SU-DHL-6 (cell line): ENCODE measurements around the gene IGFBPL1.

Source experiments
- H2AFZ ChIP-seq: fragments of 200-600 bp; sonication (generic); 2 replicates; pipeline ENCODE4 v1.6.1; 2014; ENCODE audit warnings: low read depth, mild to moderate bottlenecking, moderate library complexity, mixed read lengths, antibody characterized with exemption, low read length; ENCODE audit not compliant: severe bottlenecking
- H3F3A ChIP-seq: fragments of 200-600 bp; shearing (Covaris generic); 2 replicates; pipeline ENCODE4 v1.6.0; 2016; ENCODE audit warnings: antibody characterized with exemption, mild to moderate bottlenecking; ENCODE audit not compliant: insufficient read depth
- H3K27ac ChIP-seq: fragments of 200-600 bp; sonication (generic); 2 replicates; pipeline ENCODE4 v1.5.1; 2016; ENCODE audit warnings: low read depth, mild to moderate bottlenecking, low read length, moderate library complexity, mixed read lengths
- H3K27me3 ChIP-seq: fragments of 200-600 bp; sonication (generic), shearing (Covaris generic); 2 replicates; pipeline ENCODE4 v1.6.0; 2014; ENCODE audit warnings: mild to moderate bottlenecking, low read length
- H3K36me3 ChIP-seq: fragments of 200-600 bp; sonication (generic); 2 replicates; pipeline ENCODE4 v1.6.1; 2014; ENCODE audit warnings: mild to moderate bottlenecking, low read length, mixed read lengths
- H3K4me2 ChIP-seq: fragments of 300-600, 200-600 bp; shearing (Covaris generic), sonication (generic); 2 replicates; pipeline ENCODE4 v1.6.0; 2014; ENCODE audit warnings: low read length, low read depth, mild to moderate bottlenecking; ENCODE audit not compliant: poor library complexity, severe bottlenecking
- H3K4me3 ChIP-seq: fragments of 200-600 bp; sonication (generic); 2 replicates; pipeline ENCODE4 v1.5.1; 2014; ENCODE audit warnings: antibody characterized with exemption, low read length, mild to moderate bottlenecking, mixed read lengths; ENCODE audit not compliant: insufficient read depth, poor library complexity, severe bottlenecking
- H3K79me2 ChIP-seq: fragments of 200-600 bp; sonication (generic); 2 replicates; pipeline ENCODE4 v1.6.1; 2014; ENCODE audit warnings: mild to moderate bottlenecking, low read length, moderate library complexity; ENCODE audit not compliant: insufficient read depth
- H3K9ac ChIP-seq: fragments of 200-600 bp; sonication (generic); 2 replicates; pipeline ENCODE4 v1.7.0; 2014; ENCODE audit warnings: mild to moderate bottlenecking, low read length
- H3K9me2 ChIP-seq: fragments of 200-600 bp; sonication (generic); replicated peaks from 2 replicates; pipeline ENCODE4 v1.6.1; 2014; ENCODE audit warnings: low read length; ENCODE audit not compliant: insufficient read depth
- H3K9me3 ChIP-seq: fragments of 200-600 bp; sonication (generic); 2 replicates; pipeline ENCODE4 v1.6.1; 2014; ENCODE audit warnings: low read length, mixed read lengths; ENCODE audit not compliant: insufficient read depth
- H4K20me1 ChIP-seq: fragments of 200-600 bp; sonication (generic); 2 replicates; pipeline ENCODE4 v1.6.1; 2014; ENCODE audit warnings: low read depth, mild to moderate bottlenecking, antibody characterized with exemption, low read length, moderate library complexity, mixed read lengths
- CTCF ChIP-seq: fragments of 200-600 bp; sonication (generic); IDR thresholded peaks from one replicate; pipeline ENCODE4 v1.5.1; 2017; ENCODE audit warnings: antibody characterized with exemption, mild to moderate bottlenecking, low read length, moderate library complexity; ENCODE audit not compliant: insufficient read depth, poor library complexity, severe bottlenecking
- EZH2phosphoT487 ChIP-seq: fragments of 200-600 bp; sonication (generic), shearing (Covaris generic); conservative IDR thresholded peaks from 2 replicates; pipeline ENCODE4 v1.6.1; 2018; ENCODE audit warnings: mild to moderate bottlenecking, antibody characterized with exemption, low read length, moderate library complexity, mixed read lengths

The IGFBPL1 gene

DNA sequence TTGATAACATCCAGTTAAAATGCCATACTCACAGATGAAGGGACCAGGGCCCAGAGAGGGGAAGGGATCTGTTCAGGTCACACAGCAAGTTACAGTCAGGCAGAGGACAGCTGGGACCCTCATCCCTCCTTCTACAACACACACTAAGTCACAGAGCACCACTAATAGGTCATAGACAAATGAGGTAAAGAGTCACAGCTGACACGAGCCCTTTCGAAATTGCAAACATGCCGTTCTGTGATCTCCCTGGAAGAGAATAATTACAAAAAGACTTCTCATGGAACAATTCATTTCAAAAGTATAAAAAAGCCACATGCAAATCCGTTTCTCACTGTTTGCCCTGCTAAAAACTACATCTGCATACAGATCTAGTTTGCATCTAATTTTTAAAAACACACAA lies 15.5 kb downstream of the IGFBPL1 start:
- H3K27me3 ChIP-seq, result no peaks in the 10 kb centered on the region
- no peak overlapping the region for H3K27ac ChIP-seq

DNA sequence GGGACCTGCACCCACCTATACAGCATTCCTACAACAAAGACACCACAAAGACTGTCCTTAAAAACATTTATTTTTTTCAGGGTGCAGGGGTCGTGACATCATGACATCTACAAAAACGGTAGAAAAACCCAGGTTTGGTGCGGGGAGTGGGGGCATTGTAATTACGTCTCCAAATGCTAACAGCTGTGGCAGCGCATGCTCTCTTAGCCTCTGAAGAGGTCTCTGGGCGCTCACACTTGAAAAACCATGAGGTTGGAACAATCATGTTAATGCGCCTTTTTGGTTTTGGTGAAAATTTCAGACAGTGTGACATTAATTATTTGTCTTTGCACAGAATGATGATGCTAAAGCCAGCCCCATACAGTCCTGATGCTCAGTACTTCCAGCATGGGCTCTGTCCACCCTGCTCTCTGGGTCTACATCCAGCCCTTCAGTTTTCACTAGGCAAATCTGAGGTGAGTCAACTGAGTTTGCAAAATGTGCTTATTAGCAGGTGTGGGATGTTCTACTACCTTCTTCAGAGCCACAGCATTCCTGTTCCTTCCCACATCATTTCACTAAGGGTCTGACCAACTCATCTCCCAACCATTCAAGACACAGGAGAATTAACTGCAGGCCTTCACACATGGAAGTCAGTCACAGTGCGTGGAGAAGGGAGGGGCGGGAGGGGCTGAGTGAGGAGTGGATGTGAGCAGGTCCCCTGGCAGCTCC lies 17.6 kb downstream of the IGFBPL1 start:
- H2AFZ ChIP-seq, result no peak overlapping the region
- no peak overlapping the region for H3K27ac ChIP-seq
- no peaks in the 10 kb centered on the region for H3F3A ChIP-seq
- no peaks in the 10 kb centered on the region for H4K20me1 ChIP-seq
- no peaks in the 10 kb centered on the region for H3K27me3 ChIP-seq
- H3K9ac ChIP-seq, result no peak overlapping the region
- H3K36me3 ChIP-seq, result no peaks in the 10 kb centered on the region
- H3K9me2 ChIP-seq, result no peaks in the 10 kb centered on the region
- H3K4me2 ChIP-seq, result no peak overlapping the region
- no peak overlapping the region for H3K4me3 ChIP-seq
- TF ChIP-seq EZH2phosphoT487 (no peak), CTCF (no peak)
- no peaks in the 10 kb centered on the region for H3K9me3 ChIP-seq
- H3K79me2 ChIP-seq, result no peaks in the 10 kb centered on the region

More for the DNA sequence above, 15.5 kb downstream of the IGFBPL1 start:
- Histone ChIP-seq H3K9ac (no peak overlapping the region), H3F3A (no peaks in the 10 kb centered on the region), H4K20me1 (no peaks in the 10 kb centered on the region), H3K9me2 (no peaks in the 10 kb centered on the region), H2AFZ (no peak overlapping the region), H3K36me3 (no peaks in the 10 kb centered on the region), H3K4me3 (no peak overlapping the region), H3K4me2 (no peak overlapping the region), H3K9me3 (no peaks in the 10 kb centered on the region), H3K79me2 (no peaks in the 10 kb centered on the region)
- TF ChIP-seq EZH2phosphoT487, result no peak
- no peak for TF ChIP-seq CTCF

DNA sequence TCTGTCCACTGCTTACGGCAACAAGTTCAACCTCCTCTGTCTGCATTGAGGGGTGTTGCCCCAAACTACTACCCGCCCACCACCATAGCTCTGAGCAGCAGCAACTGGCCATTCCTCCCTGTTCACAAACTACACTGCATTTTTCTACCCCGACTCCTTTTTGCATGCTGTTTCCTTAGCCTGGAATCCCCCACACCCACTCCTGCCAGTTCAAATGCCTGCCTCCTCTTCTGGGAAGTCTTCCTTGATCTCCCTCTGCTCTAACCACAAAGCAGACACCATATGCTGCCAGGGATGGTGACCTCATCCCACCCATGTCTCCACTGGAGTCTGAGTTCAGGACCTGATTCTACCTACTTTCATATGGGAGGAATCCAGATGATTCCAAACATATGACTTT lies 18.5 kb downstream of the IGFBPL1 start:
- Histone ChIP-seq H3K27me3 (no peaks in the 10 kb centered on the region), H3K9me2 (no peaks in the 10 kb centered on the region), H3K9me3 (no peaks in the 10 kb centered on the region), H3K4me3 (no peak overlapping the region), H4K20me1 (no peaks in the 10 kb centered on the region), H2AFZ (no peak overlapping the region), H3K27ac (no peak overlapping the region), H3K79me2 (no peaks in the 10 kb centered on the region), H3F3A (no peaks in the 10 kb centered on the region), H3K36me3 (no peaks in the 10 kb centered on the region), H3K4me2 (no peak overlapping the region), H3K9ac (no peak overlapping the region)
- TF ChIP-seq CTCF, result no peak
